Stimulated activated effector memory CD8-positive, alpha-beta T cell treated with anti-CD3 and anti-CD28 coated beads, Interleukin-12 subunit alpha, Interleukin-12 subunit beta, amount 100 ng/mL, for 72 hours (primary cell): Measurements from ENCODE around the gene ARFGEF3.

ENCODE experiments used
- ATAC-seq: fragments of 150-1000 bp; cut with Tn5 transposase; 2 replicates; pipeline ENCODE4 v1.10.0; 2021
- DNase-seq, 2 donors: peaks; one replicate each; pipeline ENCODE4 v3.0.0; 2021 to 2022; ENCODE audit warnings: low spot score in 2 of 2
- H3K27ac Mint-ChIP-seq: one replicate; pipeline ENCODE4 v1.8.0; 2022; ENCODE audit warnings: mild to moderate bottlenecking, mixed read lengths
- H3K36me3 Mint-ChIP-seq: one replicate; pipeline ENCODE4 v1.8.0; 2022; ENCODE audit warnings: mild to moderate bottlenecking, mixed read lengths
- H3K4me1 Mint-ChIP-seq: one replicate; pipeline ENCODE4 v1.8.0; 2022; ENCODE audit warnings: mixed read lengths
- H3K4me3 Mint-ChIP-seq: one replicate; pipeline ENCODE4 v1.8.0; 2022; ENCODE audit warnings: mild to moderate bottlenecking, mixed read lengths
- H3K9me3 Mint-ChIP-seq: one replicate; pipeline ENCODE4 v1.8.0; 2022; ENCODE audit warnings: mixed read lengths

Gene ARFGEF3

GRCh38 chr6:138378463-138378862, 216.7 kb downstream of the ARFGEF3 start:
- Mint-ChIP-seq H3K27ac (no peak overlapping the region), H3K4me1 (no peaks in the 10 kb centered on the region), H3K36me3 (no peaks in the 10 kb centered on the region), H3K9me3 (no peaks in the 10 kb centered on the region), H3K4me3 (no peak overlapping the region)
- ATAC-seq = no peak
- DNase-seq = no peak

- no peaks in the 10 kb centered on the region for H3K4me1 Mint-ChIP-seq
- H3K36me3 Mint-ChIP-seq = no peaks in the 10 kb centered on the region
- no peak overlapping the region for H3K4me3 Mint-ChIP-seq
- DNase-seq (no peak), ATAC-seq (peak; percentile 26)
- H3K27ac Mint-ChIP-seq = no peak overlapping the region
- H3K9me3 Mint-ChIP-seq = no peaks in the 10 kb centered on the region
Observed at GRCh38 chr6:138382498-138383265, 220.9 kb downstream of the ARFGEF3 start.

- Mint-ChIP-seq H3K4me1 (no peaks in the 10 kb centered on the region), H3K9me3 (no peaks in the 10 kb centered on the region), H3K36me3 (no peaks in the 10 kb centered on the region), H3K27ac (no peak overlapping the region), H3K4me3 (no peak overlapping the region)
- ATAC-seq (no peak), DNase-seq (no peak)
Observed at GRCh38 chr6:138383776-138384175, 222.0 kb downstream of the ARFGEF3 start.

- no peaks in the 10 kb centered on the region for H3K36me3 Mint-ChIP-seq
- H3K27ac Mint-ChIP-seq = no peak overlapping the region
- ATAC-seq = no peak
- DNase-seq = no peak
- H3K9me3 Mint-ChIP-seq = no peaks in the 10 kb centered on the region
- no peak overlapping the region for H3K4me3 Mint-ChIP-seq
- no peaks in the 10 kb centered on the region for H3K4me1 Mint-ChIP-seq
Observed at GRCh38 chr6:138386897-138387296, 225.2 kb downstream of the ARFGEF3 start.

- no peaks in the 10 kb centered on the region for H3K36me3 Mint-ChIP-seq
- H3K27ac Mint-ChIP-seq = no peak overlapping the region
- no peaks in the 10 kb centered on the region for H3K4me1 Mint-ChIP-seq
- no peak for DNase-seq
- no peak for ATAC-seq
- no peak overlapping the region for H3K4me3 Mint-ChIP-seq
- no peaks in the 10 kb centered on the region for H3K9me3 Mint-ChIP-seq
Observed at GRCh38 chr6:138387577-138388368, 226.0 kb downstream of the ARFGEF3 start.

- no peak for ATAC-seq
- Mint-ChIP-seq H3K4me1 (no peaks in the 10 kb centered on the region), H3K4me3 (no peak overlapping the region), H3K27ac (no peak overlapping the region), H3K9me3 (no peaks in the 10 kb centered on the region), H3K36me3 (no peaks in the 10 kb centered on the region)
- DNase-seq = no peak
Observed at GRCh38 chr6:138389551-138389950, 227.8 kb downstream of the ARFGEF3 start.
